Neural progenitor cell (in vitro differentiated cells): ENCODE data around the gene TRIO.

Experiments used
- EZH2 ChIP-seq: fragments of 200-600 bp; sonication (generic); IDR thresholded peaks from 2 replicates; pipeline ENCODE4 v1.6.1; 2017; ENCODE audit warnings: antibody characterized with exemption, mild to moderate bottlenecking, moderate library complexity
- EZH2phosphoT487 ChIP-seq: fragments of 200-600 bp; sonication (generic); IDR thresholded peaks from 2 replicates; pipeline ENCODE4 v1.6.1; 2017; ENCODE audit warnings: antibody characterized with exemption
- TF ChIP-seq, protein P1 (sequence below): fragments of 200-600 bp; sonication (generic); IDR thresholded peaks from 2 replicates; pipeline ENCODE4 v1.5.1; 2017; ENCODE audit warnings: antibody characterized with exemption, mild to moderate bottlenecking

DNA sequence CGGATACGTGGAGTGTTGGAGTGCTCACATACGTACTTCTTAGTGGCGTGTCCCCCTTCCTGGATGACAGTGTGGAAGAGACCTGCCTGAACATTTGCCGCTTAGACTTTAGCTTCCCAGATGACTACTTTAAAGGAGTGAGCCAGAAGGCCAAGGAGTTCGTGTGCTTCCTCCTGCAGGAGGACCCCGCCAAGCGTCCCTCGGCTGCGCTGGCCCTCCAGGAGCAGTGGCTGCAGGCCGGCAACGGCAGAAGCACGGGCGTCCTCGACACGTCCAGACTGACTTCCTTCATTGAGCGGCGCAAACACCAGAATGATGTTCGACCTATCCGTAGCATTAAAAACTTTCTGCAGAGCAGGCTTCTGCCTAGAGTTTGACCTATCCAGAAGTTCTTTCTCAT, 364.9 kb downstream of the TRIO start:
- TF ChIP-seq EZH2phosphoT487: no peak
- TF ChIP-seq, protein P1, sequence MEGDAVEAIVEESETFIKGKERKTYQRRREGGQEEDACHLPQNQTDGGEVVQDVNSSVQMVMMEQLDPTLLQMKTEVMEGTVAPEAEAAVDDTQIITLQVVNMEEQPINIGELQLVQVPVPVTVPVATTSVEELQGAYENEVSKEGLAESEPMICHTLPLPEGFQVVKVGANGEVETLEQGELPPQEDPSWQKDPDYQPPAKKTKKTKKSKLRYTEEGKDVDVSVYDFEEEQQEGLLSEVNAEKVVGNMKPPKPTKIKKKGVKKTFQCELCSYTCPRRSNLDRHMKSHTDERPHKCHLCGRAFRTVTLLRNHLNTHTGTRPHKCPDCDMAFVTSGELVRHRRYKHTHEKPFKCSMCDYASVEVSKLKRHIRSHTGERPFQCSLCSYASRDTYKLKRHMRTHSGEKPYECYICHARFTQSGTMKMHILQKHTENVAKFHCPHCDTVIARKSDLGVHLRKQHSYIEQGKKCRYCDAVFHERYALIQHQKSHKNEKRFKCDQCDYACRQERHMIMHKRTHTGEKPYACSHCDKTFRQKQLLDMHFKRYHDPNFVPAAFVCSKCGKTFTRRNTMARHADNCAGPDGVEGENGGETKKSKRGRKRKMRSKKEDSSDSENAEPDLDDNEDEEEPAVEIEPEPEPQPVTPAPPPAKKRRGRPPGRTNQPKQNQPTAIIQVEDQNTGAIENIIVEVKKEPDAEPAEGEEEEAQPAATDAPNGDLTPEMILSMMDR: no peak
- no peak for TF ChIP-seq EZH2
